Astrocyte (in vitro differentiated cells and primary cell): ENCODE results near the gene DCTPP1.

Experiments
- EZH2 ChIP-seq: IDR thresholded peaks from 2 replicates; pipeline ENCODE4 v1.6.1; 2012; ENCODE audit warnings: mild to moderate bottlenecking, low read length, inconsistent platforms; ENCODE audit not compliant: insufficient read depth
- TF ChIP-seq, protein P1 (sequence below): IDR thresholded peaks from 2 replicates; pipeline ENCODE4 v1.5.1; 2011; ENCODE audit warnings: low read depth, mild to moderate bottlenecking, inconsistent platforms, low read length, moderate library complexity; ENCODE audit not compliant: insufficient read depth

DNA sequence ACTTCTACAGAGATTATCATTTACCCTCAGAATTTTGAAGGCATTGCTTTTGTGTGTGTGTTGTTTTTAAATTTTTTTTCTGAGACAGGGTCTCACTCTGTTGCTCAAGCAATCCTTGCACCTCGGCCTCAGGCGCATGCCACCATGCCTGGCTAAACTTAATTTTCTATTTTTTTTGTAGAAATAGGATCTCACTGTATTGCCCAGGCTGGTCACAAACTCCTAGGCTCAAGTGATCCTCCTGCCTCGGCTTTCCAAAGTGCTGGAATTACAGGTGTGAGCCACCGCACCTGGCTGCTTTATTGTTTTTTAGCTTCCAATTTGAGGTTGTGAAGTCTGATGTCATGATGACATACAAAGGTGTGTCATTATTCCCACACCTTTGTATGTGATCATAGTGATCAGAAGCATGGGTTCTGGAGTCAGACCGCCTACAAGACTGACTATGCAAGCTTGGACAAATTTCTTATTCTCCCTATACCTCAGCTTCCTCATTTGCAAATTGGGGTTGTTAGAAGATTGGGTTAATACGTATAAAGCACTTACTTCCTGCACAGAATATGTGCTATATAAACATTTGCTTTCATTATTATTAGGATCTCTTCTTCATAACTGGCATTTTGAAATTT, 10.0 kb upstream of the DCTPP1 start:
- TF ChIP-seq, protein P1, sequence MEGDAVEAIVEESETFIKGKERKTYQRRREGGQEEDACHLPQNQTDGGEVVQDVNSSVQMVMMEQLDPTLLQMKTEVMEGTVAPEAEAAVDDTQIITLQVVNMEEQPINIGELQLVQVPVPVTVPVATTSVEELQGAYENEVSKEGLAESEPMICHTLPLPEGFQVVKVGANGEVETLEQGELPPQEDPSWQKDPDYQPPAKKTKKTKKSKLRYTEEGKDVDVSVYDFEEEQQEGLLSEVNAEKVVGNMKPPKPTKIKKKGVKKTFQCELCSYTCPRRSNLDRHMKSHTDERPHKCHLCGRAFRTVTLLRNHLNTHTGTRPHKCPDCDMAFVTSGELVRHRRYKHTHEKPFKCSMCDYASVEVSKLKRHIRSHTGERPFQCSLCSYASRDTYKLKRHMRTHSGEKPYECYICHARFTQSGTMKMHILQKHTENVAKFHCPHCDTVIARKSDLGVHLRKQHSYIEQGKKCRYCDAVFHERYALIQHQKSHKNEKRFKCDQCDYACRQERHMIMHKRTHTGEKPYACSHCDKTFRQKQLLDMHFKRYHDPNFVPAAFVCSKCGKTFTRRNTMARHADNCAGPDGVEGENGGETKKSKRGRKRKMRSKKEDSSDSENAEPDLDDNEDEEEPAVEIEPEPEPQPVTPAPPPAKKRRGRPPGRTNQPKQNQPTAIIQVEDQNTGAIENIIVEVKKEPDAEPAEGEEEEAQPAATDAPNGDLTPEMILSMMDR: no peak
- no peak for TF ChIP-seq EZH2
